Endodermal cell (in vitro differentiated cells): ENCODE results near the gene ZNF337. TPM values are rescaled to one million over a fixed set of nuclear protein-coding genes. Genes with fewer than 3 reads are reported as not detected.

Source experiments
- DNase-seq: peaks from one replicate; pipeline ENCODE4 v3.0.0-alpha.2; 2017
- H3K27ac ChIP-seq: 2 replicates; pipeline ENCODE4 v1.5.1; 2013; ENCODE audit warnings: mild to moderate bottlenecking, low read depth, low read length, moderate library complexity
- H3K27me3 ChIP-seq: 2 replicates; pipeline ENCODE4 v1.6.1; 2013; ENCODE audit warnings: mild to moderate bottlenecking, low read length, moderate library complexity; ENCODE audit not compliant: insufficient read depth, control insufficient read depth, poor library complexity, severe bottlenecking
- H3K36me3 ChIP-seq: 2 replicates; pipeline ENCODE4 v1.7.0; 2013; ENCODE audit warnings: mild to moderate bottlenecking, low read length, moderate library complexity; ENCODE audit not compliant: control insufficient read depth, insufficient read depth
- H3K4me1 ChIP-seq: one replicate; pipeline ENCODE4 v1.7.0; 2013; ENCODE audit warnings: low read length; ENCODE audit not compliant: control insufficient read depth, insufficient read depth
- H3K4me3 ChIP-seq: 2 replicates; pipeline ENCODE4 v1.5.1; 2013; ENCODE audit warnings: mild to moderate bottlenecking, low read length, moderate library complexity
- H3K9ac ChIP-seq: 2 replicates; pipeline ENCODE4 v1.6.1; 2013; ENCODE audit warnings: mild to moderate bottlenecking, low read length, moderate library complexity; ENCODE audit not compliant: poor library complexity, severe bottlenecking; ENCODE audit errors: extremely low read depth
- H3K9me3 ChIP-seq: 2 replicates; pipeline ENCODE4 v1.6.1; 2013; ENCODE audit warnings: mild to moderate bottlenecking, low read length, moderate library complexity; ENCODE audit not compliant: control insufficient read depth
- H3K27ac Mint-ChIP-seq: 2 replicates; pipeline ENCODE4 v1.8.0; 2020; ENCODE audit warnings: mixed read lengths
- H3K27me3 Mint-ChIP-seq: 2 replicates; pipeline ENCODE4 v1.8.0; 2021; ENCODE audit warnings: mild to moderate bottlenecking, mixed read lengths; ENCODE audit not compliant: insufficient read depth
- H3K36me3 Mint-ChIP-seq: 2 replicates; pipeline ENCODE4 v1.8.0; 2020; ENCODE audit warnings: low read depth, mixed read lengths
- H3K4me1 Mint-ChIP-seq: 2 replicates; pipeline ENCODE4 v1.8.0; 2020; ENCODE audit warnings: mixed read lengths
- H3K4me3 Mint-ChIP-seq: 2 replicates; pipeline ENCODE4 v1.8.0; 2020; ENCODE audit warnings: mild to moderate bottlenecking, moderate library complexity, mixed read lengths
- H3K9me3 Mint-ChIP-seq: 2 replicates; pipeline ENCODE4 v1.8.0; 2020; ENCODE audit warnings: mild to moderate bottlenecking, mixed read lengths
- WGBS, 2 experiments: methylation state at CpG; one replicate each; pipeline versions ENCODE4 v1.1.5 to v1.1.7; 2013; ENCODE audit warnings: missing lambda C conversion rate in 2 of 2, mixed read lengths in 1 of 2; ENCODE audit not compliant: insufficient coverage in 1 of 2, insufficient read length in 1 of 2; 5-methylcytosine and 5-hydroxymethylcytosine counted together
- long read RNA-seq, 4 experiments: library from polyadenylated mRNA in 2 of 4; library from RNA in 1 of 4; library from capped mRNA in 1 of 4; stranded (forward) in 3 of 4; unstranded in 1 of 4; transcript quantifications; one replicate each; pipeline ENCODE4 v2.0.0, GENCODE V29; 2020 to 2021; ENCODE audit warnings: inconsistent platforms in 1 of 4
- polyA plus RNA-seq, 2 experiments: library from polyadenylated mRNA; stranded (reverse); fragments of 50-300 nt; gene quantifications; one replicate each; pipeline ENCODE4 v1.2.3, GENCODE V29; 2013
- total RNA-seq, 2 donors: library from RNA; stranded (reverse); fragmentation: NEBNext Ultra II Directional in 1 of 2; extraction: Animal tissue kit (Norgen Biotek cat#: 25700) in 1 of 2; gene quantifications; 2 replicates in 1 of 2; 3 replicates in 1 of 2; pipeline ENCODE4 v1.2.1, GENCODE V29; 2021
- TF ChIP-seq, protein P1 (sequence below): fragments of 200-600 bp; sonication (generic); conservative IDR thresholded peaks from 2 replicates; pipeline ENCODE4 v1.5.0; 2021; ENCODE audit warnings: antibody characterized with exemption, mild to moderate bottlenecking

ZNF337 gene
- 10 to 100 TPM; 14.2 to 14.5 TPM for total RNA-seq
- 14.3 TPM for polyA plus RNA-seq (2013, experiment 1 of 2)
- 13.1 TPM for polyA plus RNA-seq (2013, experiment 2 of 2)
- long read RNA-seq, experiment 1, partial matches to known transcripts: 0 of 3 reads
- long read RNA-seq, experiment 1, other reads (novel, unspliced or antisense): 2 of 3 reads
- long read RNA-seq, experiment 2, transcript ZNF337-201 (5 exons, 3,205 nt): major isoform, 7 of 21 reads
- long read RNA-seq, experiment 2, partial matches to known transcripts: 2 of 21 reads
- long read RNA-seq, experiment 2, other reads (novel, unspliced or antisense): 8 of 21 reads
- long read RNA-seq, experiment 3, transcript ZNF337-201 (5 exons, 3,205 nt): major isoform, 56 of 65 reads
- long read RNA-seq, experiment 3, partial matches to known transcripts: 1 of 65 reads
- long read RNA-seq, experiment 3, other reads (novel, unspliced or antisense): 7 of 65 reads
- long read RNA-seq, experiment 4, partial matches to known transcripts: 0 of 4 reads
- long read RNA-seq, experiment 4, other reads (novel, unspliced or antisense): 2 of 4 reads

DNA sequence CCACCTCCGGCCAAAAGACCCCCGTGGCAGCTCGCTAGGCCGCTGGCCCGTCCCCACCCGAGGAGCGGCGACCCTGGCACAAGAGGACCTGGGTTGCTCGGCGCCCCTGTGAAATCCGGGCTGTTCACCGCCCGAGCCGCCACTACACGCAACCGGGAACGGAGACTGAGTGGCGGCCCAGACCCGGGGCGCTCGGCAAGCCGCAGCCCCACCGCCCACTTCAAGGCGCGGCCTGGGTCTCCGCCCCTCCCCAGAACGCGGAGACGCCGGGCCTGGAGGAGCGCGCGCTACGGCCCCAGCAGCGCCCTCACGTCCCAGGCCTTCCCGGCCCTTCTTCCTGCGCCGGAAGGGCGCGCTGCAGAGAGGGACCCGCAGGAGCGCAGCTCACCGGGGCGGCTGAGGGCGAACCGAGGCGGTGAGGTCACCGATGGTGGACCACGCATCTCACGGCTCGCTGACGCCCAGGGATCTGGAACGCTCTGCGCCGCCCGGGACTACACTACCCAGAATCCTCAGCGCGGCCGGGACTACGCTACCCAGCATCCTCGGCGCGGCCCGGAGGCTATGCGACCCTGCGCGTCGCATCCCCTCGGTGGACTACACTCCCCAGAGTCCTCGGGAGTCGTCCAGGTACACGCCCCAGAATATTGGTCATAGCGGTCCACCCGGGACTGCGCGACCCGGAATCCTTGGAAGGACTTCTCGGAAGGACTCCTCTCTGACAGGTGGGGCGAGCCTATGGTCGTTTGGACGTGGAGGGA lies at the start of gene ZNF337:
Gene ZNF337, minus strand, starts transcription at position 483 of the 761 bp plus-strand sequence. CDS start 10,436 bp downstream, outside the sequence.
- peaks cover 3% of the 10 kb centered on the region for H3K4me1 Mint-ChIP-seq

DNA sequence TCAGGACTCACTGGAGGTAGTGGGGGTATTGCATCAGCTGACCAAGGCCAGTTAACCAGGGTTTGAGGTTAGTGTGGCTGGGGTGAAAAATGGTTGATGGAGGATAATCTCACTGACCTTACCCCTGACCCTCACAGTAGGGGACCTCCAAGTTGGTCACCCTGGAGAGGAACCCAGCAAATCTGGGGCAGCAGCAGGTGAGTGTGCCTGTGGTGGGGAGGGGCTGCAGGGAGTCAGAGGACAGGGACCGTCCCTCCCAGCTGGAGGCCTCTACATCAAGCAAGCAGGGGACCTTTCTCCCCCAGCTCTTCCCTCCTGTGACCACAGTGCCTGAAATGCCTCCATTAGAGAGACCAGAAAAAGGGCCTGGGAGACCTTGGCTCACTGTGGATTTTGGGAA lies 49.1 kb upstream of the ZNF337 start:
- Mint-ChIP-seq H3K36me3 (no peaks in the 10 kb centered on the region), H3K4me3 (no peak overlapping the region), H3K4me1 (peaks cover 2% of the 10 kb centered on the region), H3K27me3 (no peaks in the 10 kb centered on the region), H3K27ac (no peak overlapping the region), H3K9me3 (no peaks in the 10 kb centered on the region)
- Histone ChIP-seq H3K9ac (no peak overlapping the region), H3K27ac (no peak overlapping the region), H3K9me3 (no peaks in the 10 kb centered on the region), H3K27me3 (no peaks in the 10 kb centered on the region), H3K4me1 (peaks cover 3% of the 10 kb centered on the region), H3K36me3 (no peaks in the 10 kb centered on the region), H3K4me3 (no peak overlapping the region)
- no peak for DNase-seq
- WGBS, 2 experiments: 86% methylated on average over 1 of the region's 1 CpG; no CpG with 5 or more reads in 1 of the 2 experiments
- TF ChIP-seq, protein P1, sequence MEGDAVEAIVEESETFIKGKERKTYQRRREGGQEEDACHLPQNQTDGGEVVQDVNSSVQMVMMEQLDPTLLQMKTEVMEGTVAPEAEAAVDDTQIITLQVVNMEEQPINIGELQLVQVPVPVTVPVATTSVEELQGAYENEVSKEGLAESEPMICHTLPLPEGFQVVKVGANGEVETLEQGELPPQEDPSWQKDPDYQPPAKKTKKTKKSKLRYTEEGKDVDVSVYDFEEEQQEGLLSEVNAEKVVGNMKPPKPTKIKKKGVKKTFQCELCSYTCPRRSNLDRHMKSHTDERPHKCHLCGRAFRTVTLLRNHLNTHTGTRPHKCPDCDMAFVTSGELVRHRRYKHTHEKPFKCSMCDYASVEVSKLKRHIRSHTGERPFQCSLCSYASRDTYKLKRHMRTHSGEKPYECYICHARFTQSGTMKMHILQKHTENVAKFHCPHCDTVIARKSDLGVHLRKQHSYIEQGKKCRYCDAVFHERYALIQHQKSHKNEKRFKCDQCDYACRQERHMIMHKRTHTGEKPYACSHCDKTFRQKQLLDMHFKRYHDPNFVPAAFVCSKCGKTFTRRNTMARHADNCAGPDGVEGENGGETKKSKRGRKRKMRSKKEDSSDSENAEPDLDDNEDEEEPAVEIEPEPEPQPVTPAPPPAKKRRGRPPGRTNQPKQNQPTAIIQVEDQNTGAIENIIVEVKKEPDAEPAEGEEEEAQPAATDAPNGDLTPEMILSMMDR: no peak

More for the DNA sequence above, at the start of gene ZNF337:
- Histone ChIP-seq H3K9ac (peak within 1 kb of the TSS; percentile 86), H3K9me3 (peaks cover 16% of the 10 kb centered on the region), H3K36me3 (peaks cover 11% of the 10 kb centered on the region), H3K4me1 (no peaks in the 10 kb centered on the region), H3K4me3 (peak within 1 kb of the TSS; percentile 98), H3K27me3 (no peaks in the 10 kb centered on the region), H3K27ac (peak within 1 kb of the TSS; percentile 89)
- TF ChIP-seq, protein P1: peak; percentile 48
- Mint-ChIP-seq H3K27me3 (peaks cover 5% of the 10 kb centered on the region), H3K27ac (peak within 1 kb of the TSS; percentile 93), H3K36me3 (peaks cover 8% of the 10 kb centered on the region), H3K4me3 (peak within 1 kb of the TSS; percentile 79), H3K9me3 (peaks cover 23% of the 10 kb centered on the region)
- DNase-seq: peak; percentile 97
- 0% methylated on average over 53 to 82 of the region's 82 CpGs for WGBS, 2 experiments

DNA sequence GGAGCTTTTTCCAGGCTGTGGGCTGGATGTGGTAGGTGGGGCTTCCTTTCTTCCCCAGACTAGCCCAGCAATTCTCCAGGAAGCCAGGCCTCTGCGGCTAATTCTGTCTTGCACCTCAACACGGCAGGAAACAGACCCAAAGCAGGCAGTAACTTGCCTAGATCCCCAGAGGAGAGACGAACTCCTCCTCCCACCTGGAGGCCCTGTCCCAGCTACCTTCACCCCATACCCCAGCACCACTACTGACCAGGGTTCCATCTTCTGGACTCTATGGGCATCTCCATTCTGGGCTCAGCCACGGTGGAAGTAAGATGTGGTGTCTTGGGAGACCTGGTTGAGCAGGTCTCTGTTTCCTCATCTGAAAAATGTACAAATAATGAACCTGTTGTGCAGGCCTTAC lies 48.4 kb upstream of the ZNF337 start:
- Mint-ChIP-seq H3K4me3 (no peak overlapping the region), H3K36me3 (no peaks in the 10 kb centered on the region), H3K4me1 (peaks cover 2% of the 10 kb centered on the region), H3K9me3 (no peaks in the 10 kb centered on the region), H3K27me3 (no peaks in the 10 kb centered on the region), H3K27ac (no peak overlapping the region)
- Histone ChIP-seq H3K9me3 (no peaks in the 10 kb centered on the region), H3K27ac (no peak overlapping the region), H3K4me1 (peaks cover 3% of the 10 kb centered on the region), H3K27me3 (no peaks in the 10 kb centered on the region), H3K9ac (no peak overlapping the region), H3K36me3 (no peaks in the 10 kb centered on the region), H3K4me3 (no peak overlapping the region)
- no peak for DNase-seq
- 87 to 100% methylated on average over 1 to 4 of the region's 4 CpGs for WGBS, 2 experiments
- TF ChIP-seq, protein P1: no peak
